Sigmoid colon (tissue), 7 donors: Measurements from ENCODE around the gene ABCC1. TPM values are rescaled to one million over a fixed set of nuclear protein-coding genes. Genes with fewer than 3 reads are reported as not detected.

Experiments used
- DNase-seq: peaks from one replicate; pipeline ENCODE4 v3.0.0-alpha.2; 2019
- H3K27ac ChIP-seq, 4 donors: fragments of 200-600 bp; sonication (generic); one replicate each; pipeline ENCODE4 v1.5.1; 2016 to 2019; ENCODE audit warnings: mild to moderate bottlenecking in 1 of 4
- H3K27me3 ChIP-seq, 3 donors: fragments of 200-600 bp; sonication (generic); one replicate each; pipeline ENCODE4 v1.5.1; 2019; ENCODE audit warnings: mild to moderate bottlenecking in 1 of 3
- H3K36me3 ChIP-seq, 4 donors: fragments of 200-600 bp; sonication (generic); one replicate each; pipeline ENCODE4 v1.5.1; 2016 to 2019
- H3K4me1 ChIP-seq, 4 donors: fragments of 200-600 bp; sonication (generic); one replicate each; pipeline ENCODE4 v1.5.1; 2017 to 2019
- H3K4me3 ChIP-seq, 4 donors: fragments of 200-600 bp; sonication (generic); one replicate each; pipeline ENCODE4 v1.5.1; 2017 to 2019; ENCODE audit warnings: mild to moderate bottlenecking in 2 of 4, moderate library complexity in 1 of 4
- H3K9me3 ChIP-seq, 4 donors: fragments of 200-600 bp in 3 of 4; sonication (generic) in 3 of 4; one replicate each; pipeline versions ENCODE4 v1.5.1 to v1.6.1; 2013 to 2019
- EP300 ChIP-seq, 4 donors: sonication (generic); formaldehyde crosslinking; IDR thresholded peaks; one replicate each; pipeline ENCODE4 v1.6.1; 2017; ENCODE audit warnings: antibody characterized with exemption in 4 of 4
- POLR2A ChIP-seq, 2 donors: fragments of 450-650 bp; IDR thresholded peaks; one replicate each; pipeline ENCODE4 v1.6.1; 2016; ENCODE audit warnings: antibody characterized with exemption in 2 of 2, mild to moderate bottlenecking in 2 of 2, moderate library complexity in 2 of 2
- POLR2AphosphoS5 ChIP-seq, 4 donors: sonication (generic); formaldehyde crosslinking; IDR thresholded peaks; one replicate each; pipeline ENCODE4 v1.6.1; 2017; ENCODE audit warnings: antibody characterized with exemption in 4 of 4
- WGBS, 2 donors: extraction: QIAGEN DNeasy Blood & Tissue Kit; methylation state at CpG; one replicate each; pipeline ENCODE4 v1.1.7; 2013; 5-methylcytosine and 5-hydroxymethylcytosine counted together
- intact Hi-C: fragments of 100-400 bp; cut with DNase I; formaldehyde crosslinking; loops from one replicate; pipeline ENCODE4 v1.15.1; 2023
- polyA plus RNA-seq, 3 donors: library from polyadenylated mRNA; stranded (reverse); fragments of 200-250 nt; gene quantifications; one replicate each; pipeline ENCODE4 v1.2.3, GENCODE V29; 2013
- total RNA-seq, 4 donors: library from RNA; depleted of rRNA; stranded (reverse); fragments of >200 nt; gene quantifications; one replicate each; pipeline ENCODE4 v1.1.0, GENCODE V29; 2016
- TF ChIP-seq, protein P1 (sequence below), 4 experiments: fragments of 450-650 bp in 3 of 4; fragments of 200-600 bp in 1 of 4; IDR thresholded peaks; one replicate each; pipeline ENCODE4 v1.5.1; 2016 to 2019; ENCODE audit warnings: antibody characterized with exemption in 4 of 4, mild to moderate bottlenecking in 3 of 4, moderate library complexity in 2 of 4
- donor health status: healthy with polysubstance abuse.
- donor health status: Bipolar disorder and iron deficiency.
- donor health status: healthy.

Gene ABCC1
- total and polyA plus RNA-seq, 7 donors = 1.8 to 51.8 (median 22.5) TPM

- 97 to 100% methylated on average over 3 of the region's 3 CpGs for WGBS, 2 donors
Observed at GRCh38 chr16:16124974-16125373, 175.6 kb downstream of the ABCC1 start.

GRCh38 chr16:16126896-16127295, 177.5 kb downstream of the ABCC1 start:
- 76 to 79% methylated on average over 10 of the region's 10 CpGs for WGBS, 2 donors
- H3K27me3 ChIP-seq = no peaks in the 10 kb centered on the region
- H3K9me3 ChIP-seq = no peaks in the 10 kb centered on the region
- H3K36me3 ChIP-seq = peaks cover 0 to 63% (median 20%) of the 10 kb centered on the region in 4 donors
- no peak overlapping the region for H3K4me3 ChIP-seq
- no peak for DNase-seq
- peaks cover 0 to 25% (median 17%) of the 10 kb centered on the region in 4 donors for H3K4me1 ChIP-seq
- TF ChIP-seq POLR2AphosphoS5 (IDR thresholded peaks at IDR 0.05) (no peak), EP300 (IDR thresholded peaks at IDR 0.05) (no peak), POLR2A (IDR thresholded peaks at IDR 0.05) (no peak)
- TF ChIP-seq, protein P1, sequence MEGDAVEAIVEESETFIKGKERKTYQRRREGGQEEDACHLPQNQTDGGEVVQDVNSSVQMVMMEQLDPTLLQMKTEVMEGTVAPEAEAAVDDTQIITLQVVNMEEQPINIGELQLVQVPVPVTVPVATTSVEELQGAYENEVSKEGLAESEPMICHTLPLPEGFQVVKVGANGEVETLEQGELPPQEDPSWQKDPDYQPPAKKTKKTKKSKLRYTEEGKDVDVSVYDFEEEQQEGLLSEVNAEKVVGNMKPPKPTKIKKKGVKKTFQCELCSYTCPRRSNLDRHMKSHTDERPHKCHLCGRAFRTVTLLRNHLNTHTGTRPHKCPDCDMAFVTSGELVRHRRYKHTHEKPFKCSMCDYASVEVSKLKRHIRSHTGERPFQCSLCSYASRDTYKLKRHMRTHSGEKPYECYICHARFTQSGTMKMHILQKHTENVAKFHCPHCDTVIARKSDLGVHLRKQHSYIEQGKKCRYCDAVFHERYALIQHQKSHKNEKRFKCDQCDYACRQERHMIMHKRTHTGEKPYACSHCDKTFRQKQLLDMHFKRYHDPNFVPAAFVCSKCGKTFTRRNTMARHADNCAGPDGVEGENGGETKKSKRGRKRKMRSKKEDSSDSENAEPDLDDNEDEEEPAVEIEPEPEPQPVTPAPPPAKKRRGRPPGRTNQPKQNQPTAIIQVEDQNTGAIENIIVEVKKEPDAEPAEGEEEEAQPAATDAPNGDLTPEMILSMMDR (IDR thresholded peaks at IDR 0.05) = no peak
- intact Hi-C loops = loop anchor here (5.0 to 10.0 kb wide), 4 partner anchors 65 to 332 kb away; partner anchors contain the start of genes ABCC1 and MYH11
- H3K27ac ChIP-seq = peak overlapping the region; percentile 79 to 85 (median 82)

More at GRCh38 chr16:16124974-16125373, 175.6 kb downstream of the ABCC1 start:
- intact Hi-C loops = loop anchor here (5.0 to 10.0 kb wide), 4 partner anchors 63 to 330 kb away; partner anchors contain the start of genes ABCC1 and MYH11
- Histone ChIP-seq H3K36me3 (peaks cover 0 to 53% (median 16%) of the 10 kb centered on the region in 4 donors), H3K27ac (peak overlapping the region; percentile 79 to 85 (median 82)), H3K4me1 (peaks cover 0 to 29% (median 27%) of the 10 kb centered on the region in 4 donors), H3K9me3 (no peaks in the 10 kb centered on the region), H3K27me3 (no peaks in the 10 kb centered on the region), H3K4me3 (no peak overlapping the region)
- no peak for TF ChIP-seq EP300 (IDR thresholded peaks at IDR 0.05)
- TF ChIP-seq POLR2A (IDR thresholded peaks at IDR 0.05) = no peak
- no peak for DNase-seq

DNA sequence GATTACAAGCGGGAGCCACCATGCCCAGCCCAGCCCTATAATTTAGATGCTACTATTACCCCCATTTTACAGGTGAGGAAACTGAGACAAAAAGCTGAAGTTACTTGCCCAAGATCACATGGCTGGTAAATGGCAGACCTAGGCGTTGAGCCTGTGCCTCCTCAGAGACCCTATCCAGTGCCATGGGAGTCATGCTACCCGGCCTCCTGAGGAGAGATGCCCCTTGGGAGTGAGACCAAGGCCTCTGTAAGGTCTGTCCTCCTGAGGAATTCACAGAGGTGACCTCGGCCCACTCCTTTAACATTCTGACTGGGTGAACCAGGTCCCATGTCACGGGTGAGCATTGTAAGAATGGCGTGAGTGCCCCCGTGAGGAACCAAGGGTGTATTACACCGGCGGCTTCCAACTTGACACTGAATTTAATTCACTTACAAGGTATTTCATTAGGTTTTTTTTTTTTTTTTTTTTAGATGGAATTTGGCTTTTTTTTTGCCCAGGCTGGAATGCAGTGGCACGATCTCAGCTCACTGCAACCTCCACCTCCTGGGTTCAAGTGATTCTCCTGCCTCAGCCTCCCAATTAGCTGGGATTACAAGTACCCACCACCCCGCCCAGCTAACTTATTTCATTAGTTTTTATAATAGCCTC, 178.2 kb downstream of the ABCC1 start:
- WGBS, 2 donors = 33 to 35% methylated on average over 11 of the region's 11 CpGs
- peak; percentile 88 for DNase-seq
- H3K4me1 ChIP-seq = peaks cover 0 to 25% (median 17%) of the 10 kb centered on the region in 4 donors
- H3K4me3 ChIP-seq = no peak overlapping the region
- intact Hi-C loops = loop anchor here (2.0 to 10.0 kb wide), 5 partner anchors 65 to 333 kb away; partner anchors contain the start of genes ABCC1 and MYH11
- no peaks in the 10 kb centered on the region for H3K9me3 ChIP-seq
- TF ChIP-seq POLR2A (IDR thresholded peaks at IDR 0.05) (no peak), EP300 (IDR thresholded peaks at IDR 0.05) (no peak), POLR2AphosphoS5 (IDR thresholded peaks at IDR 0.05) (peak in 1 of 4 donors; percentile 44)
- TF ChIP-seq, protein P1 (IDR thresholded peaks at IDR 0.05) = peak; percentile 81 to 93 (median 92)
- no peaks in the 10 kb centered on the region for H3K27me3 ChIP-seq
- H3K27ac ChIP-seq = peak overlapping the region; percentile 79 to 85 (median 82)
- H3K36me3 ChIP-seq = peaks cover 0 to 61% (median 19%) of the 10 kb centered on the region in 4 donors

- intact Hi-C loops = no loop called here
- H3K27me3 ChIP-seq = no peaks in the 10 kb centered on the region
Observed at GRCh38 chr16:16131204-16131603, 181.8 kb downstream of the ABCC1 start.

More at GRCh38 chr16:16131204-16131603, 181.8 kb downstream of the ABCC1 start:
- Histone ChIP-seq H3K4me3 (no peak overlapping the region), H3K9me3 (no peaks in the 10 kb centered on the region), H3K27ac (peak overlapping the region in 1 of 4 donors; percentile 6), H3K4me1 (peaks cover 0 to 15% (median 12%) of the 10 kb centered on the region in 4 donors), H3K36me3 (peaks cover under 1 to 71% (median 38%) of the 10 kb centered on the region in 4 donors)
- TF ChIP-seq POLR2AphosphoS5 (IDR thresholded peaks at IDR 0.05) (no peak), POLR2A (IDR thresholded peaks at IDR 0.05) (no peak), EP300 (IDR thresholded peaks at IDR 0.05) (no peak)
- TF ChIP-seq, protein P1 (IDR thresholded peaks at IDR 0.05) = no peak
- 92 to 94% methylated on average over 3 of the region's 3 CpGs for WGBS, 2 donors
- no peak for DNase-seq
